Vagina (tissue), 2 donors: ENCODE measurements around the gene CD80.

Source experiments
- POLR2A ChIP-seq, 2 donors: fragments of 450-650 bp; IDR thresholded peaks; one replicate each; pipeline ENCODE4 v1.6.1; 2017; ENCODE audit warnings: antibody characterized with exemption in 2 of 2, mild to moderate bottlenecking in 2 of 2, moderate library complexity in 2 of 2
- POLR2AphosphoS5 ChIP-seq, 2 donors: sonication (generic); formaldehyde crosslinking; IDR thresholded peaks; one replicate each; pipeline ENCODE4 v1.9.0; 2017; ENCODE audit warnings: antibody characterized with exemption in 2 of 2, mild to moderate bottlenecking in 2 of 2, low read depth in 1 of 2; ENCODE audit not compliant: insufficient read depth in 1 of 2
- TF ChIP-seq, protein P1 (sequence below), 3 experiments: fragments of 450-650 bp in 2 of 3; fragments of 200-600 bp in 1 of 3; sonication (generic) in 1 of 3; IDR thresholded peaks; one replicate each; pipeline ENCODE4 v1.5.1; 2017 to 2019; ENCODE audit warnings: antibody characterized with exemption in 3 of 3, mild to moderate bottlenecking in 2 of 3, moderate library complexity in 2 of 3

DNA sequence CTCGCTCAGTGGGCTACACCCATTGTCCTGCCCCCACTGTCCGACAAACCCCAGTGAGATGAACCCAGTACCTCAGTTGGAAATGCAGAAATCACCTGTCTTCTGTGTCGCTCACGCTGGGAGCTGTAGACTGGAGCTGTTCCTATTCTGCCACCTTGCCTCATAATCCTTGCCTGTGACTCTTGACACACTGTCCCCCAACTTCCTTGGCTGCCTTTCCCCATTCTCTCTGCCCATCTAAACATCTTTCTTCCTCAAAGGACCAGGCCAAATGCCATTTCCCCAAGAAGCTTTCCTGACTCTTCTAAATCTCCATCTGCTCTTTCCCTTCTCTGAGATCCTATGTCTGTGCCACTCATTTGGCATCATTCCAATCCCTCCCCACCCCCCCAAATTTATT is 9.7 kb upstream of the CD80 start:
- TF ChIP-seq, protein P1, sequence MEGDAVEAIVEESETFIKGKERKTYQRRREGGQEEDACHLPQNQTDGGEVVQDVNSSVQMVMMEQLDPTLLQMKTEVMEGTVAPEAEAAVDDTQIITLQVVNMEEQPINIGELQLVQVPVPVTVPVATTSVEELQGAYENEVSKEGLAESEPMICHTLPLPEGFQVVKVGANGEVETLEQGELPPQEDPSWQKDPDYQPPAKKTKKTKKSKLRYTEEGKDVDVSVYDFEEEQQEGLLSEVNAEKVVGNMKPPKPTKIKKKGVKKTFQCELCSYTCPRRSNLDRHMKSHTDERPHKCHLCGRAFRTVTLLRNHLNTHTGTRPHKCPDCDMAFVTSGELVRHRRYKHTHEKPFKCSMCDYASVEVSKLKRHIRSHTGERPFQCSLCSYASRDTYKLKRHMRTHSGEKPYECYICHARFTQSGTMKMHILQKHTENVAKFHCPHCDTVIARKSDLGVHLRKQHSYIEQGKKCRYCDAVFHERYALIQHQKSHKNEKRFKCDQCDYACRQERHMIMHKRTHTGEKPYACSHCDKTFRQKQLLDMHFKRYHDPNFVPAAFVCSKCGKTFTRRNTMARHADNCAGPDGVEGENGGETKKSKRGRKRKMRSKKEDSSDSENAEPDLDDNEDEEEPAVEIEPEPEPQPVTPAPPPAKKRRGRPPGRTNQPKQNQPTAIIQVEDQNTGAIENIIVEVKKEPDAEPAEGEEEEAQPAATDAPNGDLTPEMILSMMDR (IDR thresholded peaks at IDR 0.05) = no peak
- no peak for TF ChIP-seq POLR2AphosphoS5 (IDR thresholded peaks at IDR 0.05; ENCODE audit: insufficient read depth in 1 of 2, low read depth in 1 of 2)
- no peak for TF ChIP-seq POLR2A (IDR thresholded peaks at IDR 0.05)
